ENCODE results near the gene C18orf32. TPM values are rescaled to one million over a fixed set of nuclear protein-coding genes. Genes with fewer than 3 reads are reported as not detected.

Gene C18orf32
- 10 to 100 TPM in 3 of 4 donors, 1 to 10 TPM in 1; 10.0 to 50.2 (median 28.1) TPM for total RNA-seq

DNA sequence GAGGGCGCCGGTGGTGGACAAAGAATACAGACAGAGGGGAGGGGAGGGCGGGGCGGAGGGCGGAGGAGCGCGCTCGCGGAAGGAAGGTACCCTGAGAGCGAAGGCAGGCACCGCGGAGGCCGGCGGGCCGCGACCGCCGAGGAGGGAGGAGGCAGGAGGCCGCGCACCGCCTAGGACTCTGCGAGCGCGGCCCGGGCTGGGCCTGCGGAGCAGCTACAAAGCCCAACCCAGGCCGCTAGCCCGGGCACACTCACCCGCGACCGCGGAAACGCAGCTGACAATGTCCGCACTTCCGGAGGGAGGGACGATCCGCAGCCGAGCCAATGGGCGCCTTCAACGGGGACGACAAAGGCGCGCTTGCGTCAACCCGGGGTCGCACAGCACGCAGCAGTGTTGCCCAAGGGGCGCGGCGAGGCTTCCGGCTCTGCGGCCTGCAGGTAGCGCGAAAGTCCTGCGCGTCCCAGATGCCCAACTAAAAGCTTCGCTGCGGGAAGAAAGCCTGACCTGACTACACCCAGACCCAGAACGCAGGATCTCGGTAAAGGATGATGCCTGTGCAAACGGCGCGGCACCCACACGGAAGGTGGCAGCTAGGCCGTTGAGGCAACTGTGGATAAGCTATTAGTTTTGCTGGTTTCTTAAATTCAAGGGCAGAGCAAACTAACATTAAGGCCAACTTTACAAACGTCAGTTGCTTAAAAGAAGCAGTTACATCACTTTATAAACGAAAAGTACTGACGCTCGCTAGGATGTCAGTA is at the start of gene C18orf32:
C18orf32 (minus strand) TSS at position 282 of the 758 bp plus-strand sequence. CDS start 3,486 bp downstream, outside the sequence.
- 4 to 19% methylated on average over 9 to 56 of the region's 69 CpGs for WGBS, 2 donors (ENCODE audit: low coverage in 1 of 2)
- Histone ChIP-seq H3K36me3 (peaks cover 0 to 31% (median 14%) of the 10 kb centered on the region in 4 donors), H3K4me3 (peak within 1 kb of the TSS; percentile 55 to 95 (median 70)), H3K9me3 (no peaks in the 10 kb centered on the region), H3K27ac (peak within 1 kb of the TSS; percentile 95 to 99 (median 97)), H3K4me1 (peaks cover 16 to 51% (median 35%) of the 10 kb centered on the region in 4 donors), H3K27me3 (no peaks in the 10 kb centered on the region)
- peak; percentile 97 for DNase-seq
- intact Hi-C loops (cut with DNase I; ENCODE audit: low total_unique reads) (no loop called here), in situ Hi-C loops (cut with MboI; ENCODE audit: low pct_ligation_motif_present in 1 of 4, low pct_unique_long_range_greater_than_20kb in 1 of 4, low sequenced_read_pairs in 3 of 4) (loop anchor here in 1 of 4 donors (25.0 kb wide), 1 partner anchor 800 kb away; the partner anchor contains the start of genes CXXC1 and MBD1)
- peak; percentile 97 to 98 (median 98) for TF ChIP-seq POLR2AphosphoS5 (IDR thresholded peaks at IDR 0.05)
- TF ChIP-seq POLR2A (IDR thresholded peaks at IDR 0.05) = peak; percentile 97
- TF ChIP-seq EP300 (IDR thresholded peaks at IDR 0.05; ENCODE audit: low read depth) = no peak

DNA sequence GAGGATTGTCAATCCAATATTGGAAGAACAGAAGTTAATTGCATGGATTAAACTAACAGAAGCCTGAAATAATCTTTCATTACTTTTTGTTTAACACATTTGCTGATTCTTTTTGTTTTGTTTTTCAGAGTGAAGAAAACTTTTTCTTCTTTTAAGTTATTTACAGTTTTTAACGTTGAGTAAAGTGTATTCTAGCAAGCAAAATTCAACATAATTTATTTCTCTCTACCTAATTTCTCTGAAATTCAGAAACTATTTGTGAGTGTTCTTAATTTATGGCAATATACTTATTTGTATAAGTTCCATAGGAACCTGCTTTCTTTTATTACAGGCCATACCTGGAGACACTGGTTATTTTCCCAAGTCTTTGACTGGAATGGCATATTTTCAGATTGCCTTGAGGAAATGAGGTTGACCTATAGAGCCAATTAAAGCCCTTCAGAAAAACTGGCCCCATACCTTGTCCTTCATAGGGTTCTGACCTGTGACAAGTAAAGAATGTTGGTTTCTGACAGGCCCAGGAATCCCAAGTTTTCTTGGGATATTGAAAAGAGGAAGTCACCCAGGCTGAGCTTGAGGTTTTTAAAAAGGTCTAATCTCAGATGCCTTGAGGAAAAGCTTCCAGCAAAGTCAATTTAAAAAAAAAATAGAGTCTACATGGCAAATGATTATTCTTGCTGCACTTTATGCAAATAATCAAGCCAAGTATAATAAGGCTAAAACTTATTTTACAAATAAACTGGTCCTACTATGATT is 48.0 kb upstream of the C18orf32 start:
- H3K27ac ChIP-seq = no peak overlapping the region
- H3K4me3 ChIP-seq = no peak overlapping the region
- peaks cover 0 to 5% (median 4%) of the 10 kb centered on the region in 4 donors for H3K4me1 ChIP-seq
- intact Hi-C loops (cut with DNase I; ENCODE audit: low total_unique reads) = no loop called here
- in situ Hi-C loops (cut with MboI; ENCODE audit: low pct_ligation_motif_present in 1 of 4, low pct_unique_long_range_greater_than_20kb in 1 of 4, low sequenced_read_pairs in 3 of 4) = no loop called here
- H3K36me3 ChIP-seq = no peaks in the 10 kb centered on the region
- no peak for DNase-seq
- no peaks in the 10 kb centered on the region for H3K9me3 ChIP-seq
- 80 to 88% methylated on average over 1 of the region's 1 CpG for WGBS, 2 donors (ENCODE audit: low coverage in 1 of 2)
- TF ChIP-seq POLR2AphosphoS5 (IDR thresholded peaks at IDR 0.05) (no peak), POLR2A (IDR thresholded peaks at IDR 0.05) (no peak), EP300 (IDR thresholded peaks at IDR 0.05; ENCODE audit: low read depth) (no peak)
- TF ChIP-seq, protein P1, sequence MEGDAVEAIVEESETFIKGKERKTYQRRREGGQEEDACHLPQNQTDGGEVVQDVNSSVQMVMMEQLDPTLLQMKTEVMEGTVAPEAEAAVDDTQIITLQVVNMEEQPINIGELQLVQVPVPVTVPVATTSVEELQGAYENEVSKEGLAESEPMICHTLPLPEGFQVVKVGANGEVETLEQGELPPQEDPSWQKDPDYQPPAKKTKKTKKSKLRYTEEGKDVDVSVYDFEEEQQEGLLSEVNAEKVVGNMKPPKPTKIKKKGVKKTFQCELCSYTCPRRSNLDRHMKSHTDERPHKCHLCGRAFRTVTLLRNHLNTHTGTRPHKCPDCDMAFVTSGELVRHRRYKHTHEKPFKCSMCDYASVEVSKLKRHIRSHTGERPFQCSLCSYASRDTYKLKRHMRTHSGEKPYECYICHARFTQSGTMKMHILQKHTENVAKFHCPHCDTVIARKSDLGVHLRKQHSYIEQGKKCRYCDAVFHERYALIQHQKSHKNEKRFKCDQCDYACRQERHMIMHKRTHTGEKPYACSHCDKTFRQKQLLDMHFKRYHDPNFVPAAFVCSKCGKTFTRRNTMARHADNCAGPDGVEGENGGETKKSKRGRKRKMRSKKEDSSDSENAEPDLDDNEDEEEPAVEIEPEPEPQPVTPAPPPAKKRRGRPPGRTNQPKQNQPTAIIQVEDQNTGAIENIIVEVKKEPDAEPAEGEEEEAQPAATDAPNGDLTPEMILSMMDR (IDR thresholded peaks at IDR 0.05) = no peak
- H3K27me3 ChIP-seq = no peaks in the 10 kb centered on the region

DNA sequence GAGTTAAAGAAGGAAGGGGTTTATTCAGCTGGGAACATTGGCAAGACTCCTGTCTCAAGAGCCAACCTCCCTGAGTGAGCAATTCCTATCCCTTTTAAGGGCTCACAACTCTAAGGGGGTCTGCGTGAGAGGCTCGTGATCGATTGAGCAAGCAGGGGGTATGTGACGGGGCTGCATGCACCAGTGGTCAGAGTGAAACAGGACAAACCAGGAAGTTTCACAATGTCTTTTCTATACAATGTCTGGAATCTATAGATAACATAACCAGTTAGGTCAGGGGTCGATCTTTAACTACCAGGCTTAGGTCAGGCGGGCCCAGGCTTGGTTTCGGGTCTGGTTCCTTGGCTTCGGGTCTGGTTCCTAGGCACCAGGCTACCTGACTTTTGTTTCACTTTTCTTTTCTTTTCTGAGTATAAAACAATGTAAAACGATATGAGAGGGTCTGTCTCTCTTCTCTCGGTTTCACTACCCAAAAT is 44.7 kb upstream of the C18orf32 start:
- no peak overlapping the region for H3K27ac ChIP-seq
- peaks cover 0 to 15% (median 7%) of the 10 kb centered on the region in 4 donors for H3K4me1 ChIP-seq
- H3K4me3 ChIP-seq = no peak overlapping the region
- H3K9me3 ChIP-seq = no peaks in the 10 kb centered on the region
- H3K27me3 ChIP-seq = no peaks in the 10 kb centered on the region
- in situ Hi-C loops (cut with MboI; ENCODE audit: low pct_ligation_motif_present in 1 of 4, low pct_unique_long_range_greater_than_20kb in 1 of 4, low sequenced_read_pairs in 3 of 4) = no loop called here
- intact Hi-C loops (cut with DNase I; ENCODE audit: low total_unique reads) = no loop called here
- no peaks in the 10 kb centered on the region for H3K36me3 ChIP-seq
- 70 to 72% methylated on average over 3 to 10 of the region's 10 CpGs for WGBS, 2 donors (ENCODE audit: low coverage in 1 of 2)
- TF ChIP-seq POLR2AphosphoS5 (IDR thresholded peaks at IDR 0.05) (no peak), EP300 (IDR thresholded peaks at IDR 0.05; ENCODE audit: low read depth) (no peak), POLR2A (IDR thresholded peaks at IDR 0.05) (no peak)
- TF ChIP-seq, protein P1 (IDR thresholded peaks at IDR 0.05) = no peak
- DNase-seq = peak; percentile 15

DNA sequence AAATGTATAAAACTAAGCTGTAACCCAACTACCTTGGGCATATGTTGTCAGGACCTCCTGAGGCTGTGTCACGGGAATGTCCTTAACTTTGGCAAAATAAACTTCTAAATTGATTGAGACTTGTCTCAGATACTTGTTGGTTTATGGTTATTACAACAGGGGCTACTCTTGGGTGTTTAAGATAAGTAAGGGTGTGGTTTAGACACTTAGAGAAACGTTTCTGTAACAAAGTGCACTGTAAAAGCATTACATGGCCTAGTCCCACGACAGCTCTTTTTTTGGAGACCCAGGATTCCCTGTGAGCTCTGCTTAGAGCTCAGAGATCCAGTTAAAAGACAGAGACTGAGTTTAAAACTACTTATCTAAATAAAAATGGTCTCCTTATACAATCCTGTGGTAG is 42.6 kb upstream of the C18orf32 start:
- TF ChIP-seq, protein P1 (IDR thresholded peaks at IDR 0.05) = no peak
- TF ChIP-seq POLR2AphosphoS5 (IDR thresholded peaks at IDR 0.05) (no peak), EP300 (IDR thresholded peaks at IDR 0.05; ENCODE audit: low read depth) (no peak), POLR2A (IDR thresholded peaks at IDR 0.05) (no peak)
- Histone ChIP-seq H3K27me3 (no peaks in the 10 kb centered on the region), H3K4me1 (peaks cover 0 to 15% (median 7%) of the 10 kb centered on the region in 4 donors), H3K27ac (peak overlapping the region; percentile 25 to 67 (median 34)), H3K36me3 (no peaks in the 10 kb centered on the region), H3K9me3 (no peaks in the 10 kb centered on the region), H3K4me3 (no peak overlapping the region)
- WGBS, 2 donors (ENCODE audit: low coverage in 1 of 2) = 38 to 58% methylated on average over 3 of the region's 3 CpGs
- in situ Hi-C loops (cut with MboI; ENCODE audit: low pct_ligation_motif_present in 1 of 4, low pct_unique_long_range_greater_than_20kb in 1 of 4, low sequenced_read_pairs in 3 of 4) (no loop called here), intact Hi-C loops (cut with DNase I; ENCODE audit: low total_unique reads) (no loop called here)
- no peak for DNase-seq

Data from transverse colon (tissue), 4 donors.